ENCODE data around the gene BAAT.
A peak's percentile ranks its signal among the peaks of the same experiment; 100 is the strongest.

The BAAT gene

DNA sequence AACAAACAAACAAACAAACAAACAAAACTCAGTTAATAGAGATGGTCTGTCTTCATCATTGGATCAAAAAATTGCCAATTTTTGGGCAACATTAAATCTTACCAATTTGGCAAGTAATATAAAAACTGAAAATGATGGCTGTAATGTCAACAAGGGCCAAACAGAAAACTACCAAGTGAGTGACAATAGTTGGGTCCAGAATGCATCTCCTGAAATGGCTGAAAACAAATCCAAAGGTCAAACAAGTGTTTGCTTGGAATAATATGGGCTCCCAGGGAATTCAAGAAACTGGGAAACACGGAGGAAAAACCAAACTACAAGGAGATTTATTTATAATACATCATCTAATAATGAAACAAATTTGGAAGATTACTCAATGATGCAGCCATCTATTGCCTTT, 25.1 kb downstream of the BAAT start:
- DNase-seq = no peak

DNA sequence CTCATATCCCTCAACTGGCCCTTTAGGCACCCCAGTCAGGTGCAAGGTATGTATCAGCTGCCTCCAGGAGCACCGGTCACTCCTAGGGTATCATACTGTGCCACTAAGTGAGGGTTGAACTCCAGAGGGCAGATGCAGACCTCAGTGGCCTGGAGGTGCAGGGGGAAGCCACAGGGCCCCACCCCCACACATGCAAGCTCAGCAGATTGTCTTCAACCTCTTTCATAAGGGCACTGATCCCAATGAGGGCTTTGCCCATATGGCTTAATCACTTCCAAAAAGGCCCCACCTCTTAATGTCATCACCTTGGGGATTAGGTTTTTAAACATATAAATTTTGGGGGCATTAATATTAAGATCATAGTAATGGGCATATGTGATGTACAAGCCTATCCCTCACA, 28.2 kb downstream of the BAAT start:
- DNase-seq = no peak

DNA sequence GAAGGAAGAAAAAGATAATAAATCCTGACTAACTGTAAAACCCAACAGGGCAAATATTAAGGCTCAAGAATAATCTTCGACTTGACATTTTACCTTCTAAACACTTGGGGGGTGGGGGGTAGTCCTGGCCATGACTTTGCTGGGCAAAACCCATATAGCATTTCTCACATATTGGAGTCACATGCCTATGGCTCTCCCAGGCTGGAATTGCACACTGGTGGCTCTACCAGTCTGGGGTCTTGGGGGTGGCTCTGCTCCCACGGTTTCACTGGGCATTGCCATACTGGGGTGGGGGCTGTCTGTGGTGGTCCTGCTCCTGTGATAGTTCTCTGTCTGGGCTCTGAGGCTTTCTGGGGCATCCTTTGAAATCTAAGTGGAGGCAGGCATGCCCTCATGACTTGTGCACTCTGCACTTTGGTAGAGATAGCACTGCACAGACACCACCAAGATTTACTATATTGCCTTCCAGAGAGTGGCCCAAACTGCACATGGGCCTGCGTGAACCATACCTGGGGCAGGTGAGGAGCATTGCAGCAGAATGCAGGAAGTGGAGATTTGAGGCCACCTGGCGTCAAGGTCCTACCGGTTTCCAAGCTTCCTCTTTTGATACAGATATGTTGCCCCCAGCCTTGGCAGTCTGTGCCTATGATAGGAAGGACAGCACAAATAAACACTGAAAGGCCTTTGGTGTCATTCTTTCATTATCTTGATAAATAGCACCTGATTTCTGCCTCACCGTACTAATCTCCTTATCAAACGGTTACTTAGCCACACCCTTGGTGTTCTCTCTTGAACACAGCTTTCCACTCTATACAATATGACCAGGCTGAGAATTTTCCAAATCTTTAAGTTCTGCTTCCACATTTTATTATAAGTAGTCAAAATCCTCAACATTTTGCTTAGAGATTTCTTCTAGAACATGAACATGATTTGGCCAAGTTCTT, 29.8 kb downstream of the BAAT start:
- no peak for DNase-seq

DNA sequence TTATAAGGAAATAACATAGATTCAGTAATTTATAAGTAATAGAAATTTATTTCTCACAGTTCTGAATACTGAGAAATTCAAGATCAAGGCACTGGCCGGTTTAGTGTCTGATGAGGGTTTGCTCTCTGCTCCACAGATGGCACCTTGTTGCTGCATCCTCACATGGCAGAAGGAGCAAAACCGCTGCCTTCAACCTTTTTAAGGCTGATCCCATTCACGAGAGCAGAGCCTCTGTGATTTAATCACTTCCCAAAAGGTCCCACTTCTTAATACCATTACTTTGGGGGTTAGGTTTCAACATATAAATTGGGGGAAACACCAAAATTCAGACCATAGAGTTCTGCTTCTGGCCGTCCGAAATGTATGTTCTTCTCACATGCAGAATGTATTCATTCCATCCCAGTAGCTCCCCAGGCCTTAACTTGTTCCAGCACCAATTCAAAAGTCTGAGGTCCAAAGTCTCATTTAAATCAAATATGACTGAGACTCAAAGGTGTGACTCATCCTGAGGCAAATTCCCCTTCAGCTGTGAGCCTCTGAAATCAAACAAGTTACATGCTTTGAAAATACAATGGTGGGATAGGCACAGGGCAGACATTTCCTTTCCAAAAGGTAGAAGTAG, 30.6 kb downstream of the BAAT start:
- DNase-seq = no peak

GRCh38 chr9:101353683-101354082, 31.1 kb downstream of the BAAT start:
- DNase-seq = no peak

DNA sequence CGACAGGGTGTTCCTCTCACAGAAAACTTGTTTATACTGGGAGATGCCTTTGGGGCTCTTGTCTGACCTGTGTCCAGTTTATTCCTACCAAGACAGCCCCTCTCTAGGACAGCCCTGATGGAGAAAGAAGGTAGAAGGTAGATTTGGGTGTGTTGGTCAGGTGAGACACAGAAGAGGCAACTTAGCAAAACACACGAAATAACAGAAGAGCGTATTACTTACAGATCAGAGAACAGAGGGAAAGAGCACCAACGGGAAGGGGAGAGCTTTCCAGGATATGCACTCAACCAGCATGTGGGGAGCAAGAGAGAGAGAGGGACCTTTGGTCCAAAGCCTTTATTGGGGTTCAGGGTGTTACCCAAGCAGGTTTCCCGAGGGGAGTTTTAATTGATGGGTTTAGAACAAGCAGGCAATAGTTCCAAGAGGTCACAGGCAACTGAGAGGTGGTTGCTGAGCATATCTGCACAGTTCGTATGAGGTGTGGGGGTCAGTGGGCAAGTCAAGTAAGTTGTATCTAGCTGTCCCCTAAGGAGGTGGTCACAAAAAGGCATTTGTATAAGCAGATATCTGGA, 31.8 kb downstream of the BAAT start:
- DNase-seq = no peak

GRCh38 chr9:101350285-101350684, 34.5 kb downstream of the BAAT start:
- no peak for DNase-seq

- DNase-seq = no peak
These were observed 42.2 kb downstream of the BAAT start for GRCh38 chr9:101342595-101342994.

- no peak for DNase-seq
These were observed 42.8 kb downstream of the BAAT start for GRCh38 chr9:101341958-101342357.

- DNase-seq = no peak
These were observed 47.6 kb downstream of the BAAT start for GRCh38 chr9:101337237-101337636.

DNA sequence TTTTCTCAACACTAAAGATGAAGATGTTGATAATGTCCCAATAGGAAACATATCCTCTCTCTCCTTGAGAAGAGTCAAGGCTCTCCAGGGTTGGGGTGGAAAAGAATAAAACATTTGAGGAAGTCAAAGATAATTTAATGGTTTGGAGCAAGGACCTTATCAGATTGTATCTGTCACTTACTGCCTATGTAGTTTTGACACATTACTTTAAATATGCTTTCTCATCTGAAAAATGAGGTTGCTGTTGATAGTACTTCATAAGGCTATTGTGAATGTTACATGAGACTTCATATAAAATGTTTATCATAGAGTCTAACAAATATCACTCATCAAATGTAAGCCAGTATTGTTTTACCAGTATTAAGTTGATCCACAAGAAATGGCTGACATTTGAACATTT, 48.7 kb downstream of the BAAT start:
- no peak for DNase-seq

GRCh38 chr9:101333926-101334702, 50.7 kb downstream of the BAAT start:
- no peak for DNase-seq

- DNase-seq = no peak
These were observed 51.3 kb downstream of the BAAT start for GRCh38 chr9:101333490-101333889.

GRCh38 chr9:101332362-101332761, 52.4 kb downstream of the BAAT start:
- DNase-seq = no peak

GRCh38 chr9:101327422-101327909, 57.3 kb downstream of the BAAT start:
- DNase-seq = peak in 2 of 4 experiments; percentile 6 to 16

DNA sequence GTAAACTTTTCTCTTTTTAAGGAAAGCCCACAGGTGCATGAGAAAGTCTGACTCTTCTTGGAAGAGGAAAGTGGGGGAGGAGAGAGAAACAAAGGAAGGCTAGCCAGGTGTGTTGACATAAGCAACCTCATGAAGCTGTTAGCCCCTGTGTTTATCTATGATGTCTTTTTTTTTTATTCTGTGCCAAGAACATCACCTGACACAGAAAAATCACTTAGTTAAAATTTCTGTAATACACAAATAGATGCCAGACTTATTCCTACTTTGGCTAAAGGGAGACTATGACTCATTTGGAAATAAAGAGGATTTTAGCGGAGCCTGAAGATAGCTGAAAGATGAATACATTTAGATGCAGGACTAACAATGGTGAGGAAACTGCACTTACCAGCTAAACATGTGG, 58.3 kb downstream of the BAAT start:
- DNase-seq = no peak

GRCh38 chr9:101326035-101326434, 58.8 kb downstream of the BAAT start:
- no peak for DNase-seq

DNA sequence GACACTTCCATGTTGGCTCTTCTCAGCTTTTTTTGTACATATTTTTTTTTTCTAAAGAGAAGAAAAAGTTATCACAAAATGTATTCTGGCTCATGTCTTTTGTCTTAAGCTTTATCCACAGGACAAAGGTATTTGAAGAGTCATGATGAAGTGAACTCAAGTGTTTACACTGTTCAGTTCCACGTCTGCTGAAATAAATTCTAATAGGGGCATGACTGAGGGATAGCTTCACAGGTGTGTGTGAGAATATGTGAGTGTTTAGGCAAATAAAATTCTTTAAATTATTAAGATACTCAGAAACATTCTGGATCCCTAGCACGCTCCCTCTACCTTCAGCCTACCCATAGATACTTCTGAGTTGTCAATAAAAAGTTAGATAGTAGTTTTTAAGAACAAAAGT, 59.8 kb downstream of the BAAT start:
- no peak for DNase-seq

- no peak for DNase-seq
These were observed 60.5 kb downstream of the BAAT start for GRCh38 chr9:101324245-101324804.

GRCh38 chr9:101323129-101323528, 61.7 kb downstream of the BAAT start:
- no peak for DNase-seq

GRCh38 chr9:101317735-101318134, 67.1 kb downstream of the BAAT start:
- DNase-seq = no peak

DNA sequence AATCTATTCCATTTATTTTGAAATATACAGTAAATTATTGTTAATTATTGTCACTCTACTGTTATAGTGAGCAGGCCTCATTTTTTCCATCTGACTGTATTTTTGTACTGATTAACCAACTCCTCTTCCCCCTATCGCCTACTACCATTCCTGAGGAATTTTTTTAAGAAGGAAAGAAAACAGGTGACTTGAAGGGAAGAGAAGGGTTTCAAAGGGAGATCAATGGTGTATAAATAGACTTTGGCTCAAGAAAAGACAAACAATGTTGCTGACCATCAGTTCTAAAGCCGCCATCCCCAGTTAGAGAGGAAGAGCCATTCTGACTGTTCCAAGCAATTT, 69.7 kb downstream of the BAAT start:
- DNase-seq = no peak

DNA sequence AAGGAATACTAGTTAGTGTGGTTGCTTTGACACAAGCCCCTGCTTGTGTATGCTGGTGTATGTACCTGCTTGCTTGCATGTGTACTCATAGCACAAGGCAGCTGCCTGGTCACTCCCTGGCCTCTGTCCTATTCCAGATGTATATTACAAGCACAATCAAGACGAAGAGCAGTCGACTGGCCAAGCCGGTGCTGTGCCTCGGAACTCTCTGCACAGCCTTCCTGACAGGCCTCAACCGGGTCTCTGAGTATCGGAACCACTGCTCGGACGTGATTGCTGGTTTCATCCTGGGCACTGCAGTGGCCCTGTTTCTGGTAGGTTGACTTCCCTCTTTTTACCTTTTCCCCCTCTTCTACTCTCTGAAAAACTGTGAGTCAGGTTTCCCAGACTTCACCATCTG, 72.1 kb downstream of the BAAT start:
- DNase-seq = no peak

Measured in suppressor macrophage (primary cell).